NT2/D1 (cell line): ENCODE measurements around the gene KRT78.

Experiments used
- DNase-seq: peaks from one replicate; pipeline ENCODE4 v3.0.0-alpha.2; 2011; ENCODE audit warnings: low read depth, low spot score
- H3K27me3 ChIP-seq: 2 replicates; pipeline ENCODE4 v1.6.0; 2011; ENCODE audit warnings: mild to moderate bottlenecking; ENCODE audit not compliant: insufficient read length, insufficient read depth
- H3K36me3 ChIP-seq: 2 replicates; pipeline ENCODE4 v1.6.1; 2011; ENCODE audit warnings: mild to moderate bottlenecking, low read length, mixed read lengths; ENCODE audit not compliant: insufficient read depth, insufficient read length
- H3K4me1 ChIP-seq: 2 replicates; pipeline ENCODE4 v1.5.1; 2011; ENCODE audit not compliant: insufficient read depth, insufficient read length
- H3K4me3 ChIP-seq: 2 replicates; pipeline ENCODE4 v1.5.1; 2011; ENCODE audit warnings: low read depth; ENCODE audit not compliant: insufficient read length
- H3K9ac ChIP-seq: 2 replicates; pipeline ENCODE4 v1.6.0; 2011; ENCODE audit warnings: low read depth; ENCODE audit not compliant: insufficient read length
- H3K9me3 ChIP-seq: 2 replicates; pipeline ENCODE4 v1.5.1; 2011; ENCODE audit warnings: mild to moderate bottlenecking, low read length; ENCODE audit not compliant: insufficient read depth
- SUZ12 ChIP-seq: IDR thresholded peaks from 2 replicates; pipeline ENCODE4 v1.6.1; 2011; ENCODE audit not compliant: insufficient read length, insufficient read depth; ENCODE audit errors: extremely low read depth
- YY1 ChIP-seq: IDR thresholded peaks from 2 replicates; pipeline ENCODE4 v1.6.1; 2011; ENCODE audit not compliant: insufficient read length, insufficient read depth
- ZNF274 ChIP-seq: IDR thresholded peaks from 2 replicates; pipeline ENCODE4 v1.6.1; 2011; ENCODE audit warnings: mild to moderate bottlenecking, low read depth, low read length

The KRT78 gene

DNA sequence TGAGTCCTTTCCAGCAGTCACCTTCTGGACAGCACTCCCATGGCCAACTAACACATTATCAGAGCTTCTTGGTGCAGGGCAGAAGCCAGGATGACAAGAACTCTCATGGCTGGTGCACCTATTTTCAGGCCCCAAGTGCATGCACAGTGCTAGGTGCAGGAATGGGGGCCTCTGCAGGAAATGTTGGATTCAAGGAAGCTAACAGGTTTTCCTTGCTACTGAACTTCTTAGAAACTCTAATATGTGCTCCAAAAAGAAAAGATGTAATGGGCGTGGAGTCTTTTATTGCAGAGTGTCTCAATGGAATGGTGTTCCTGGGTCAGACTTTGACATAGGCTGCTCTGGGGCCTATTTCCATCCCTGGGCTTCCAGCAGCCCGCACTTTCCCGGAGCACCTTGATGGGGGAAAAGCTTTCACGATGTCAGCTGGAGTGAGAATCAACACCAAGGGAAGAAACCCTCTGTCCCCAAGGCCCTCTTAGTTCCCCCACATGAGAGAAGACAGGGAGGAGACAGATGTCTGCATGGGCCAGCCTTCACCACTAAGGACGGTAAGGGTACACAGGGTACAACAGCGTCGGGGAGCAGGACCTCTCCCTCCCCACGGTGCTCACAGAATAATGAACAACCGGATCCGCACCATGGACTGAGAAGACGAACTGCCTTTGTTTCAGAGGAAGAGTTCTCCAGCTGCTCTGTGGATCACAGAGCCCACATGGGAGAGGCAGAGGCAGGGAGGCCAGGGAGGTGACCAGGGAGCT, 59.7 kb downstream of the KRT78 start:
- Histone ChIP-seq H3K9me3 (no peaks in the 10 kb centered on the region), H3K27me3 (peaks cover 4% of the 10 kb centered on the region), H3K4me3 (no peak overlapping the region), H3K9ac (no peak overlapping the region), H3K4me1 (peaks cover 4% of the 10 kb centered on the region), H3K36me3 (no peaks in the 10 kb centered on the region)
- TF ChIP-seq SUZ12 (no peak), ZNF274 (no peak), YY1 (no peak)
- DNase-seq: no peak

DNA sequence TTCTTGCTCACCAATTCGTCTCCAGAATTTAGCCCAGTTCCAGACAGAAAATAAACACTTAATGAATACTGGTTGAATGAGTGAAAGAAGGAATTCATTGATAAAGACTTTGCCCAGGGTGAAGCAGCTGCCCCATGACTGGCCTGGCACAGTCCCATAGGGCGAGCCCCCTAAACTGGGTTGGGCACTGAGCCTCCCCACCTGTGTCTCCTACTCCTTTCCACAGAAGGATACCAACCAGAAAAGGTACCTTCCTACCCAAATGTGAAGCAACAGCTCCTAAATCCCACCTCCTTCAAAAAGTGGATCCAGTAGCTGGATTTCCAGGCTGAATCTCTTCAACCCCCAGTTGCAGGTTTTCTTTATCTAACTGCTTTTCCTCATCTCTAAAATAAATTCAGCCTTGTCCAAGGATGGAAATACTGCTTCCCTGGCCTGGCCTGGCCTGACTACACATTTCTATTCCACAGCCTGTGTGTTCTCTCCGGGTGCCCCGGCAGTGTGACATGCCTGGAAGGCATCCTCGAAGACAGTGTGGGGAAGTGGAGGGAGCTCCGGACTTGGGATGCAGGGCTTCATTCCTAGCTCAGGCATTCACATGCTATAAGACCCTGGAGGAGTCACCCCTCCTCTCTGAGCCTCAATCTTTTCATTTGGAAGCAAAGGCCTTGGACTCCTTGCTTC, 60.5 kb downstream of the KRT78 start:
- H3K36me3 ChIP-seq: no peaks in the 10 kb centered on the region
- H3K9ac ChIP-seq: no peak overlapping the region
- DNase-seq: no peak
- H3K9me3 ChIP-seq: no peaks in the 10 kb centered on the region
- TF ChIP-seq ZNF274 (no peak), YY1 (no peak), SUZ12 (no peak)
- no peak overlapping the region for H3K4me3 ChIP-seq
- peaks cover 4% of the 10 kb centered on the region for H3K27me3 ChIP-seq
- peaks cover 3% of the 10 kb centered on the region for H3K4me1 ChIP-seq
